ENCODE measurements around the gene ATP2B1.

The ATP2B1 gene

DNA sequence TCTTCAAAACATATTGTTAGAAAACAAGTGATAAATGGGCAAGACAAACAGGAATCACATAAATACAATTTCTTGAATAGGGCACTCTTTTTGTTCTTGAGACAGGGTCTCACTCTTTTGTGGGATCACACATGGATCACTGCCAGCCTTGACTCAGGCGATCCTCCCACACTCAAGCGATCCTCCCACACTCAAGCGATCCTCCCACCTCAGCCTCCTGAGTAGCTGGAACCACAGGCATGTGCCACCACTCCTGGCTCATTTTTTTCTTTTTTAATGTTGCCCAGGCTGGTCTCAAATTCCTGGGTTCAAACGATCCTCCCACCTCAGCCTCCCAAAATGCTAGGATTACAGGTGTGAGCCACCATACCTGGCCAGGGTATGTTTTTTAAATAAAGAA lies 57.4 kb downstream of the ATP2B1 start:
- Histone ChIP-seq H4K20me1 (ENCODE audit: insufficient read depth, low read length) (peaks cover 5% of the 10 kb centered on the region; the same call in 1 of the 2 replicates), H3K79me2 (ENCODE audit: insufficient read depth, low read length) (peaks cover 98% of the 10 kb centered on the region), H3K4me3 (ENCODE audit: low read depth, low read length, poor library complexity, severe bottlenecking) (no peak overlapping the region), H3K9me3 (ENCODE audit: low read length) (no peaks in the 10 kb centered on the region), H3K4me2 (ENCODE audit: low read length) (no peak overlapping the region), H3K27me3 (ENCODE audit: insufficient read depth, low read length) (no peaks in the 10 kb centered on the region), H3K9ac (ENCODE audit: low read length) (no peak overlapping the region), H2AFZ (ENCODE audit: low read length) (no peak overlapping the region), H3K27ac (ENCODE audit: low read depth, low read length, poor library complexity, severe bottlenecking) (no peak overlapping the region), H3K9me2 (ENCODE audit: low read depth, low read length) (no peaks in the 10 kb centered on the region), H3K4me1 (ENCODE audit: insufficient read depth, low read length, severe bottlenecking) (no peaks in the 10 kb centered on the region), H3K36me3 (ENCODE audit: insufficient read depth, low read length) (peaks cover 92% of the 10 kb centered on the region), H3F3A (ENCODE audit: insufficient read depth, low read length) (0 out of 2 replicates have a peak, but pooled peaks cover 3% of the 10 kb centered on the region)
- no peak for TF ChIP-seq EZH2 (IDR thresholded peaks at IDR 0.05; ENCODE audit: borderline replicate concordance, low read length)

DNA sequence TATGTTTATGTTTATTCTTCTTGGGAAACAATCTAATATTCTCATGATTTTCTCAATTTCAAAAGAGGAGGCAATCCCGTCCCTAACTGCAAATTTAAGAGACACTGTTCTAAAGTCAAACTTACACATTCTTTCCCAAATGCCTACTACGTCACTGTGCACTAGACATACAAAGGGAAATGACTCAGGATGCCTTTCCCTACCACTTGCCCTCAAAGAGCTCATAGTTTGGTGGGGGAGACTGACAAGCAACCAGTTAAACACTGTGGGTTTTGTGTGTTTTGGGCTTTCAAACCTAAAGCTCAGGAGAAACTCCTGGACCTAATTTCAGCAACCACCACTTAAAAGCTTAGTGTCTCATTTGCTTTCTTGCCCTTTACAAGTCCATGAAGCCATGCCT lies 58.4 kb downstream of the ATP2B1 start:
- no peaks in the 10 kb centered on the region for H3K27me3 ChIP-seq (ENCODE audit: insufficient read depth, low read length)
- H3K79me2 ChIP-seq (ENCODE audit: insufficient read depth, low read length), result peaks cover 98% of the 10 kb centered on the region
- H3K4me3 ChIP-seq (ENCODE audit: low read depth, low read length, poor library complexity, severe bottlenecking), result no peak overlapping the region
- H3K9me3 ChIP-seq (ENCODE audit: low read length), result no peaks in the 10 kb centered on the region
- no peak overlapping the region for H2AFZ ChIP-seq (ENCODE audit: low read length)
- H4K20me1 ChIP-seq (ENCODE audit: insufficient read depth, low read length), result peaks cover 9% of the 10 kb centered on the region
- no peak overlapping the region for H3K4me2 ChIP-seq (ENCODE audit: low read length)
- no peak for TF ChIP-seq EZH2 (IDR thresholded peaks at IDR 0.05; ENCODE audit: borderline replicate concordance, low read length)
- TF ChIP-seq, protein P1, sequence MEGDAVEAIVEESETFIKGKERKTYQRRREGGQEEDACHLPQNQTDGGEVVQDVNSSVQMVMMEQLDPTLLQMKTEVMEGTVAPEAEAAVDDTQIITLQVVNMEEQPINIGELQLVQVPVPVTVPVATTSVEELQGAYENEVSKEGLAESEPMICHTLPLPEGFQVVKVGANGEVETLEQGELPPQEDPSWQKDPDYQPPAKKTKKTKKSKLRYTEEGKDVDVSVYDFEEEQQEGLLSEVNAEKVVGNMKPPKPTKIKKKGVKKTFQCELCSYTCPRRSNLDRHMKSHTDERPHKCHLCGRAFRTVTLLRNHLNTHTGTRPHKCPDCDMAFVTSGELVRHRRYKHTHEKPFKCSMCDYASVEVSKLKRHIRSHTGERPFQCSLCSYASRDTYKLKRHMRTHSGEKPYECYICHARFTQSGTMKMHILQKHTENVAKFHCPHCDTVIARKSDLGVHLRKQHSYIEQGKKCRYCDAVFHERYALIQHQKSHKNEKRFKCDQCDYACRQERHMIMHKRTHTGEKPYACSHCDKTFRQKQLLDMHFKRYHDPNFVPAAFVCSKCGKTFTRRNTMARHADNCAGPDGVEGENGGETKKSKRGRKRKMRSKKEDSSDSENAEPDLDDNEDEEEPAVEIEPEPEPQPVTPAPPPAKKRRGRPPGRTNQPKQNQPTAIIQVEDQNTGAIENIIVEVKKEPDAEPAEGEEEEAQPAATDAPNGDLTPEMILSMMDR (IDR thresholded peaks at IDR 0.05; ENCODE audit: low read length), result no peak
- H3K27ac ChIP-seq (ENCODE audit: low read depth, low read length, poor library complexity, severe bottlenecking), result no peak overlapping the region
- no peak overlapping the region for H3K9ac ChIP-seq (ENCODE audit: low read length)
- peaks cover 93% of the 10 kb centered on the region for H3K36me3 ChIP-seq (ENCODE audit: insufficient read depth, low read length)
- H3K4me1 ChIP-seq (ENCODE audit: insufficient read depth, low read length, severe bottlenecking), result no peaks in the 10 kb centered on the region
- 0 out of 2 replicates have a peak, but pooled peaks cover 3% of the 10 kb centered on the region for H3F3A ChIP-seq (ENCODE audit: insufficient read depth, low read length)
- no peaks in the 10 kb centered on the region for H3K9me2 ChIP-seq (ENCODE audit: low read depth, low read length)

DNA sequence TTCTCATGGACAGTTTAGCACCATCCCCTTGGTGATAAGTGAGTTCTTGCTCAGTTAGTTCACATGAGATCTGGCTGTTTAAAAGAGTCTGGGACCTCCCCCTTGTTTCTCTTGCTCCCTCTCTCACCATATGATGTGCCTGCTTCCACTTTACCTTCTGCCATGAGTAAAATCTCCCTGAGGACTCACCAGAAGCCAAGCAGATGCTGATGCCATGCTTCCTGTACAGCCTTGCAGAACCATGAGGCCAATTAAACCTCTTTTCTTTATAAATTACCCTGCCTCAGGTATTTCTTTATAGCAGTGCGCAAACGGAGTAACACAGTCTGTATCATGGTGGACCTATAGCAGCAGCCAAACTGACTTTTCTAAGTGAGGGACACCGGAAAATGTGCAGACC lies 58.8 kb downstream of the ATP2B1 start:
- no peaks in the 10 kb centered on the region for H3K9me3 ChIP-seq (ENCODE audit: low read length)
- H3K9me2 ChIP-seq (ENCODE audit: low read depth, low read length), result no peaks in the 10 kb centered on the region
- peaks cover 98% of the 10 kb centered on the region for H3K79me2 ChIP-seq (ENCODE audit: insufficient read depth, low read length)
- TF ChIP-seq, protein P1 (IDR thresholded peaks at IDR 0.05; ENCODE audit: low read length), result no peak
- no peak for TF ChIP-seq EZH2 (IDR thresholded peaks at IDR 0.05; ENCODE audit: borderline replicate concordance, low read length)
- H3K36me3 ChIP-seq (ENCODE audit: insufficient read depth, low read length), result peaks cover 93% of the 10 kb centered on the region
- no peak overlapping the region for H3K4me3 ChIP-seq (ENCODE audit: low read depth, low read length, poor library complexity, severe bottlenecking)
- H3F3A ChIP-seq (ENCODE audit: insufficient read depth, low read length), result 0 out of 2 replicates have a peak, but pooled peaks cover 2% of the 10 kb centered on the region
- peaks cover 11% of the 10 kb centered on the region for H4K20me1 ChIP-seq (ENCODE audit: insufficient read depth, low read length)
- H3K9ac ChIP-seq (ENCODE audit: low read length), result no peak overlapping the region
- H3K27ac ChIP-seq (ENCODE audit: low read depth, low read length, poor library complexity, severe bottlenecking), result no peak overlapping the region
- no peaks in the 10 kb centered on the region for H3K27me3 ChIP-seq (ENCODE audit: insufficient read depth, low read length)
- no peak overlapping the region for H3K4me2 ChIP-seq (ENCODE audit: low read length)
- H2AFZ ChIP-seq (ENCODE audit: low read length), result no peak overlapping the region
- no peaks in the 10 kb centered on the region for H3K4me1 ChIP-seq (ENCODE audit: insufficient read depth, low read length, severe bottlenecking)

DNA sequence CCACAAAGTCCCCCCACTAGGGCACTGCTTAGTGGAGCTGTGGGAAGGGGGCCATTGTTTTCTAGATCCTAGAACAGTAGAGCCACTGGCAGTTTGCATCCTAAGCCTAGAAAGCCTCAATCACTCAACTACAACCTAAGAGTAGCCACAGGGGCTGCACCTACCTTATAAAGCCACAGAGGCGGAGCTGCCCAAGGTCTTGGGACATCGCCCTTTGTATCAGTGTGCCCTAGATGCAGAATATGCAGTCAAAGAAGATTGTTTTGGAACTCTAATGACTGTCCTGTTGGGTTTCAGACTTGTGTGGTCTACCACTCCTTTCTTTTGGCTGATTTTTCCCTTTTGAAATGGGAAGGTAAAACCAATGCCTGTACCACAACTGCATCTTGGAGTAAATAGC lies 59.5 kb downstream of the ATP2B1 start:
- H3K9ac ChIP-seq (ENCODE audit: low read length), result no peak overlapping the region
- no peaks in the 10 kb centered on the region for H3K9me3 ChIP-seq (ENCODE audit: low read length)
- H4K20me1 ChIP-seq (ENCODE audit: insufficient read depth, low read length), result peaks cover 11% of the 10 kb centered on the region
- H3K27ac ChIP-seq (ENCODE audit: low read depth, low read length, poor library complexity, severe bottlenecking), result no peak overlapping the region
- no peak overlapping the region for H2AFZ ChIP-seq (ENCODE audit: low read length)
- H3K4me3 ChIP-seq (ENCODE audit: low read depth, low read length, poor library complexity, severe bottlenecking), result no peak overlapping the region
- H3K27me3 ChIP-seq (ENCODE audit: insufficient read depth, low read length), result no peaks in the 10 kb centered on the region
- no peaks in the 10 kb centered on the region for H3F3A ChIP-seq (ENCODE audit: insufficient read depth, low read length)
- no peak for TF ChIP-seq EZH2 (IDR thresholded peaks at IDR 0.05; ENCODE audit: borderline replicate concordance, low read length)
- TF ChIP-seq, protein P1 (IDR thresholded peaks at IDR 0.05; ENCODE audit: low read length), result no peak
- H3K36me3 ChIP-seq (ENCODE audit: insufficient read depth, low read length), result peaks cover 96% of the 10 kb centered on the region
- no peak overlapping the region for H3K4me2 ChIP-seq (ENCODE audit: low read length)
- H3K79me2 ChIP-seq (ENCODE audit: insufficient read depth, low read length), result peaks cover 98% of the 10 kb centered on the region
- no peaks in the 10 kb centered on the region for H3K9me2 ChIP-seq (ENCODE audit: low read depth, low read length)
- H3K4me1 ChIP-seq (ENCODE audit: insufficient read depth, low read length, severe bottlenecking), result no peaks in the 10 kb centered on the region

Data from OCI-LY1 (cell line).